Fibroblast of villous mesenchyme (primary cell): ENCODE data around the gene MCTP1. TPM values are rescaled to one million over a fixed set of nuclear protein-coding genes. Genes with fewer than 3 reads are reported as not detected.

Source experiments
- DNase-seq: peaks from one replicate; pipeline ENCODE4 v3.0.0-alpha.2; 2010; ENCODE audit warnings: low read depth
- H3K4me3 ChIP-seq: 2 replicates; pipeline ENCODE4 v1.5.1; 2011; ENCODE audit warnings: low read depth, mild to moderate bottlenecking, low read length
- CTCF ChIP-seq: IDR thresholded peaks from 2 replicates; pipeline ENCODE4 v1.5.1; 2012; ENCODE audit warnings: low read depth, mild to moderate bottlenecking, low read length; ENCODE audit not compliant: insufficient read depth
- total RNA-seq: library from RNA; depleted of rRNA; stranded (reverse); fragments of >200 nt; gene quantifications from 2 replicates; pipeline ENCODE4 v1.2.3, GENCODE V29; 2012

Gene MCTP1
- total RNA-seq, 1 donor = 14.7 TPM

GRCh38 chr5:95114902-95115301 lies 170.0 kb downstream of the MCTP1 start:
- no peak for DNase-seq
- no peak for TF ChIP-seq CTCF
- no peak overlapping the region for H3K4me3 ChIP-seq

- no peak overlapping the region for H3K4me3 ChIP-seq
- no peak for TF ChIP-seq CTCF
- DNase-seq = no peak
These were observed 170.6 kb downstream of the MCTP1 start for GRCh38 chr5:95114305-95114704.

GRCh38 chr5:95113489-95113888 lies 171.4 kb downstream of the MCTP1 start:
- TF ChIP-seq CTCF = no peak
- DNase-seq = peak; percentile 2
- H3K4me3 ChIP-seq = no peak overlapping the region

GRCh38 chr5:95111141-95111540 lies 173.8 kb downstream of the MCTP1 start:
- DNase-seq = no peak
- H3K4me3 ChIP-seq = no peak overlapping the region
- no peak for TF ChIP-seq CTCF

- DNase-seq = no peak
- TF ChIP-seq CTCF = no peak
- H3K4me3 ChIP-seq = no peak overlapping the region
These were observed 174.8 kb downstream of the MCTP1 start for GRCh38 chr5:95110118-95110517.

GRCh38 chr5:95107138-95107537 lies 177.8 kb downstream of the MCTP1 start:
- no peak for DNase-seq
- H3K4me3 ChIP-seq = no peak overlapping the region

More at GRCh38 chr5:95107138-95107537, 177.8 kb downstream of the MCTP1 start:
- no peak for TF ChIP-seq CTCF
